Kidney epithelial cell (primary cell): ENCODE measurements around the gene WASF3. TPM values are rescaled to one million over a fixed set of nuclear protein-coding genes. Genes with fewer than 3 reads are reported as not detected.

Experiments
- DNase-seq: peaks from one replicate; pipeline ENCODE4 v3.0.0-alpha.2; 2010; ENCODE audit warnings: low read depth
- H3K27me3 ChIP-seq: 2 replicates; pipeline ENCODE4 v1.6.0; 2011; ENCODE audit warnings: low read length; ENCODE audit not compliant: control insufficient read depth, insufficient read depth
- H3K36me3 ChIP-seq: 2 replicates; pipeline ENCODE4 v1.5.1; 2011; ENCODE audit warnings: low read length; ENCODE audit not compliant: control insufficient read depth, insufficient read depth
- H3K4me3 ChIP-seq: 2 replicates; pipeline ENCODE4 v1.5.1; 2011; ENCODE audit warnings: low read depth, mild to moderate bottlenecking, control low read depth, low read length
- total RNA-seq: library from RNA; depleted of rRNA; stranded (reverse); fragments of >200 nt; gene quantifications from 2 replicates; pipeline ENCODE4 v1.2.3, GENCODE V29; 2015
- TF ChIP-seq, protein P1 (sequence below): IDR thresholded peaks from 2 replicates; pipeline ENCODE4 v1.5.1; 2011; ENCODE audit warnings: mild to moderate bottlenecking, moderate library complexity, low read length, control low read depth, inconsistent platforms; ENCODE audit not compliant: insufficient read depth, poor library complexity, severe bottlenecking

Gene WASF3
- total RNA-seq, 1 donor from 2014 or later: 11.5 TPM

DNA sequence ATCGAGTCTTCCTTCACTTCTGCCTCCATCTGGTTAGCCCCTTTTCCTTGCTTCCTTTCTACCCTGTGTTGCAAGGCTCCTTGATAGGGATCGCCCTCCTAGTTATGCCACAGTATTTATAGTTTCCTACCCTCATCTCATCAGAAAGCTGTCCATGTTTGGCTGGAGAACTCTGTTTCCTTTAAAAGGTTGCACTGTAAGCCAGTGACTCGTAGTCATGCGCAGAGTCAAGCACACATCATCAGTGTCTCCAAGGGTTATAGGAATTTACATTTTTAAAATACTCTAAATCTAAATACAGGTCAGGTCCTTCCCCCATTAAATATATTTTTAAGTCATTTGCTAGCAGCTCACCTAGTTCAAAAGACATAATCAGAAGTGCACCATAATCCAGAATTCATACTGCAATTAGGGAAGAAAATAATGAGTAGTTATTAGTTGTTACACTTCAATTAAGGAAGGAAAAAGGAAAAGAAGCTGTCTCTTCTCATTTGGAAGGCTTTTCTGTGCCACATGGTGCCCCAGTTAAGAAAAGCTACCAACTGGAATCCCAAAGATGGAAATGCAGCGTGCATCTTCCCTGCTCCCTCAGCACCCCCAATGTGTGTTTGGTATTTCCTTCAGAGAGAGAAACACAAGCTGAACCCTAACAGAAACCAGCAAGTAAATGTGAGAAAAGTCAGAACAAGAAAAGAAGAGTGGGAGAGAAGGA, 122.1 kb downstream of the WASF3 start:
- peak; percentile 58 for DNase-seq
- Histone ChIP-seq H3K27me3 (no peaks in the 10 kb centered on the region), H3K4me3 (no peak overlapping the region), H3K36me3 (no peaks in the 10 kb centered on the region)
- TF ChIP-seq, protein P1, sequence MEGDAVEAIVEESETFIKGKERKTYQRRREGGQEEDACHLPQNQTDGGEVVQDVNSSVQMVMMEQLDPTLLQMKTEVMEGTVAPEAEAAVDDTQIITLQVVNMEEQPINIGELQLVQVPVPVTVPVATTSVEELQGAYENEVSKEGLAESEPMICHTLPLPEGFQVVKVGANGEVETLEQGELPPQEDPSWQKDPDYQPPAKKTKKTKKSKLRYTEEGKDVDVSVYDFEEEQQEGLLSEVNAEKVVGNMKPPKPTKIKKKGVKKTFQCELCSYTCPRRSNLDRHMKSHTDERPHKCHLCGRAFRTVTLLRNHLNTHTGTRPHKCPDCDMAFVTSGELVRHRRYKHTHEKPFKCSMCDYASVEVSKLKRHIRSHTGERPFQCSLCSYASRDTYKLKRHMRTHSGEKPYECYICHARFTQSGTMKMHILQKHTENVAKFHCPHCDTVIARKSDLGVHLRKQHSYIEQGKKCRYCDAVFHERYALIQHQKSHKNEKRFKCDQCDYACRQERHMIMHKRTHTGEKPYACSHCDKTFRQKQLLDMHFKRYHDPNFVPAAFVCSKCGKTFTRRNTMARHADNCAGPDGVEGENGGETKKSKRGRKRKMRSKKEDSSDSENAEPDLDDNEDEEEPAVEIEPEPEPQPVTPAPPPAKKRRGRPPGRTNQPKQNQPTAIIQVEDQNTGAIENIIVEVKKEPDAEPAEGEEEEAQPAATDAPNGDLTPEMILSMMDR: no peak

DNA sequence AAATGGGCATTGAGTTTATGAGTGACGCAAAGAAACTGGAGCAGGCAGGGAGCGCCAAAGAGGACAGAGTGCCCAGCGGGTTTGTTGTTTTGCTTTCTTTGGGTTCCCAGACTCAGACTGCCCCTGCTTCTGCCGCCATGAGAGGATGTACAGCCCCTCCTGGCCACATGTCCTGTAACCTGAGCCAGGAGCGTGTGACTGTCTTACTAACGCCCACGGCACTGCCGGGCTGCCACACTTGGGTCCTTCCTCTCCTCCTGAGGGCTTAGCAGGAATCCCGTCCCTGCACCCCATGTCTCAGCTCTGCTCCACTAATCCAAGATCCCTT, 122.6 kb downstream of the WASF3 start:
- Histone ChIP-seq H3K4me3 (no peak overlapping the region), H3K36me3 (no peaks in the 10 kb centered on the region), H3K27me3 (no peaks in the 10 kb centered on the region)
- TF ChIP-seq, protein P1: no peak
- DNase-seq: peak; percentile 38

DNA sequence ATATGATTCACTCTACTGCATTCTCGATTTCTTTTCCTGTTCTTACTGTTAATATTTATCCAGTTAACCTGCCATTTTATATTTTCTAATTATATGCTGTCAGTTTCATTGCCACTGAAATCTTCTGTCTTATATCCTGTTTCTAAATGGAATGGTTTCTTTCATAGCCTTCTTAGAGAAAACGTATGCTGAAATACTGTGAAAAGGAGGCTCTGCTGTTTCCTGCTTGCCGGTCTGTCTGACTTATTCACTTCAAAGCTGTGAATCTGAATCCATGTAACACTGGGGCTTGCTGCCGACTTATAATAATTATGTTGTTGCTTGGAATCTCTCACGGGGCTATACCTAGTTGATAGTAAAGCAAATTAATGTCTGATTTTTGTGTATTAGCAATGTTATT, 123.1 kb downstream of the WASF3 start:
- H3K27me3 ChIP-seq: no peaks in the 10 kb centered on the region
- no peak overlapping the region for H3K4me3 ChIP-seq
- DNase-seq: no peak
- TF ChIP-seq, protein P1: no peak
- no peaks in the 10 kb centered on the region for H3K36me3 ChIP-seq

DNA sequence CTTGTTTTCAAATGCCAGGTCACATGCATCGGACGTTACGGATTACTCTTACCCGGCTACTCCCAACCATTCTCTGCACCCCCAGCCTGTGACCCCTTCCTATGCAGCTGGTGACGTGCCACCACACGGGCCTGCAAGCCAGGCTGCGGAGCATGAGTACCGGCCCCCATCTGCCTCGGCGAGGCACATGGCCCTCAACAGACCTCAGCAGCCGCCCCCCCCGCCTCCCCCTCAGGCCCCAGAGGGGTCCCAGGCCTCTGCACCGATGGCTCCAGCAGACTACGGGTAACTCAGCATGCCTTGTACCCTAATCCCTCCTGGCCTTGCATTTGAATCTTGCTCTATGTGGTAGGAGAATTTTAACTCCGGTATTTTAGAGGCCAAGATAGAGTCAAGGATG, 123.6 kb downstream of the WASF3 start:
- DNase-seq: no peak
- TF ChIP-seq, protein P1: no peak
- Histone ChIP-seq H3K36me3 (no peaks in the 10 kb centered on the region), H3K27me3 (no peaks in the 10 kb centered on the region), H3K4me3 (no peak overlapping the region)

DNA sequence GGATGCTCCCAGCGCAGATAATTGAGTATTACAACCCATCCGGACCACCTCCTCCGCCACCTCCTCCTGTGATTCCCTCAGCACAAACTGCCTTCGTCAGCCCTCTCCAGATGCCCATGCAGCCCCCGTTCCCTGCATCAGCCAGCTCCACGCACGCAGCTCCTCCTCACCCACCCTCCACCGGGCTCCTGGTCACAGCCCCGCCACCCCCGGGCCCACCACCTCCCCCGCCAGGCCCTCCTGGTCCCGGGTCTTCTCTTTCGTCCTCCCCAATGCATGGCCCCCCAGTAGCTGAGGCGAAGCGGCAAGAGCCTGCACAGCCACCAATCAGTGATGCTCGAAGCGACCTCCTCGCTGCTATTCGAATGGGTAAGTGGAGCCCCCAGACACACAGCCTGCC, 125.1 kb downstream of the WASF3 start:
- Histone ChIP-seq H3K4me3 (no peak overlapping the region), H3K36me3 (no peaks in the 10 kb centered on the region), H3K27me3 (no peaks in the 10 kb centered on the region)
- TF ChIP-seq, protein P1: no peak
- no peak for DNase-seq

DNA sequence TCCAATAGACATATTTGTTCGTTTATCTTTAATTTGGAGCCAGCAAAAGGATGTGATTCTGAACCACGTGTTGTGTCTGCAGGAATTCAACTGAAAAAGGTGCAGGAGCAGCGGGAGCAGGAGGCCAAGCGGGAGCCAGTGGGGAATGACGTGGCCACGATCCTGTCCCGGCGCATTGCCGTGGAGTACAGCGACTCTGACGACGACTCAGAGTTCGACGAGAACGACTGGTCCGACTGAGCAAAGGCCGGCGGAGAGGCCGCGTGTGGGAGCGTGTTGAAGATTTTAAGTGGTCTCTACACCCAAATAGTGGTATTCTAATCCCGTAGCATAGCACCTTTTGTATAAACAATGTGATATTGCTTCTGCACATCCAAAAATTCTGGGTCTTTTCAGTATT, 128.1 kb downstream of the WASF3 start:
- H3K27me3 ChIP-seq: no peaks in the 10 kb centered on the region
- no peak for DNase-seq
- H3K36me3 ChIP-seq: no peaks in the 10 kb centered on the region
- no peak overlapping the region for H3K4me3 ChIP-seq
- TF ChIP-seq, protein P1: no peak
